Gastrocnemius medialis (tissue), 4 donors: Measurements from ENCODE around the gene NATD1.

Source experiments
- CTCF ChIP-seq, 5 experiments: fragments of 450-650 bp in 3 of 5; fragments of 200-600 bp in 2 of 5; sonication (generic) in 2 of 5; IDR thresholded peaks in 4 of 5; conservative IDR thresholded peaks in 1 of 5; 1 replicate in 4 of 5; 2 replicates in 1 of 5; pipeline ENCODE4 v1.5.1; 2016 to 2019; ENCODE audit warnings: antibody characterized with exemption in 5 of 5, mild to moderate bottlenecking in 3 of 5, moderate library complexity in 3 of 5
- POLR2A ChIP-seq, 2 donors: fragments of 450-650 bp; IDR thresholded peaks; one replicate each; pipeline ENCODE4 v1.6.1; 2017; ENCODE audit warnings: antibody characterized with exemption in 2 of 2, mild to moderate bottlenecking in 2 of 2, moderate library complexity in 2 of 2

DNA sequence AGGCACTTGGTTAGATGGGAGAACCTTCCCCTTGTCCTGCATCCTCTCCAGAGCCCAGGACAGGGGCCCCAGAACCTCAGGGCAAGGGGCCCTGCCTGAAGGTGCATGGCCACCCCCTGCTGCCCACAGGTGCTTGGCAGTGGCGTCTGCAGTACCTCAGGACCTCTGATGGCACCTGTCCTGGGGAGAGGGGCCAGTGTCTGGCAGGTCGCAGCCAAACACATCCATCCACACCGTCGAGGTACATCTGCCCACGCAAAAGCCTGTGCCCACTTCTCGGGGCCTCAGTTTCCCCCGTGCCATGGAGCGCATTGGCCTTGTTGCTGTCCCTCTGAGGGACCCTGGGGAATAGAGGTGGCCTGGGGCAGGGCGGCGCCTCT lies 40.6 kb upstream of the NATD1 start:
- TF ChIP-seq POLR2A (IDR thresholded peaks at IDR 0.05) = no peak
- no peak for TF ChIP-seq CTCF (IDR thresholded peaks at IDR 0.05 in 4 of 5, conservative IDR thresholded peaks at IDR 0.05 in 1 of 5)
